ENCODE data around the gene TRUB2. TPM values are rescaled to one million over a fixed set of nuclear protein-coding genes. Genes with fewer than 3 reads are reported as not detected.

TRUB2 gene
- total RNA-seq, 1 experiment from 2014 or later = 34.1 TPM

GRCh38 chr9:128369024-128369706, 46.9 kb upstream of the TRUB2 start:
- no TSS peak for BruUV-seq (replicated peaks)
- Mint-ChIP-seq H3K27ac (ENCODE audit: unreplicated experiment) (no peak overlapping the region), H3K4me1 (ENCODE audit: low read depth, unreplicated experiment) (peaks cover 14% of the 10 kb centered on the region), H3K27me3 (ENCODE audit: insufficient read depth, unreplicated experiment) (no peaks in the 10 kb centered on the region), H3K9me3 (ENCODE audit: unreplicated experiment) (no peaks in the 10 kb centered on the region), H3K36me3 (ENCODE audit: insufficient read depth, unreplicated experiment) (no peaks in the 10 kb centered on the region), H3K4me3 (ENCODE audit: unreplicated experiment) (no peak overlapping the region)
- TF ChIP-seq, protein P1, sequence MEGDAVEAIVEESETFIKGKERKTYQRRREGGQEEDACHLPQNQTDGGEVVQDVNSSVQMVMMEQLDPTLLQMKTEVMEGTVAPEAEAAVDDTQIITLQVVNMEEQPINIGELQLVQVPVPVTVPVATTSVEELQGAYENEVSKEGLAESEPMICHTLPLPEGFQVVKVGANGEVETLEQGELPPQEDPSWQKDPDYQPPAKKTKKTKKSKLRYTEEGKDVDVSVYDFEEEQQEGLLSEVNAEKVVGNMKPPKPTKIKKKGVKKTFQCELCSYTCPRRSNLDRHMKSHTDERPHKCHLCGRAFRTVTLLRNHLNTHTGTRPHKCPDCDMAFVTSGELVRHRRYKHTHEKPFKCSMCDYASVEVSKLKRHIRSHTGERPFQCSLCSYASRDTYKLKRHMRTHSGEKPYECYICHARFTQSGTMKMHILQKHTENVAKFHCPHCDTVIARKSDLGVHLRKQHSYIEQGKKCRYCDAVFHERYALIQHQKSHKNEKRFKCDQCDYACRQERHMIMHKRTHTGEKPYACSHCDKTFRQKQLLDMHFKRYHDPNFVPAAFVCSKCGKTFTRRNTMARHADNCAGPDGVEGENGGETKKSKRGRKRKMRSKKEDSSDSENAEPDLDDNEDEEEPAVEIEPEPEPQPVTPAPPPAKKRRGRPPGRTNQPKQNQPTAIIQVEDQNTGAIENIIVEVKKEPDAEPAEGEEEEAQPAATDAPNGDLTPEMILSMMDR (IDR thresholded peaks at IDR 0.05; ENCODE audit: insufficient read depth in 1 of 2, low read depth in 1 of 2, low read length in 1 of 2, severe bottlenecking in 1 of 2, unreplicated experiment in 1 of 2) = no peak
- H3K27me3 ChIP-seq (replicated peaks; ENCODE audit: control insufficient read depth, insufficient read depth, low read length) = no peaks in the 10 kb centered on the region
- DNase-seq = no peak
- H3K36me3 ChIP-seq (ENCODE audit: control insufficient read depth, insufficient read depth, low read length) = peaks cover 2% of the 10 kb centered on the region; the same call in 1 of the 2 replicates
- peaks cover 12% of the 10 kb centered on the region; the same call in 1 of the 2 replicates for H3K4me1 ChIP-seq
- ChIA-PET POLR2A (no interaction called here), CTCF (no interaction called here)
- intact Hi-C loops (cut with micrococcal nuclease; ENCODE audit: unreplicated experiment) = no loop called here
- no peak overlapping the region for H3K4me3 ChIP-seq (ENCODE audit: low read depth, low read length)
- H3K9me3 ChIP-seq = no peaks in the 10 kb centered on the region

DNA sequence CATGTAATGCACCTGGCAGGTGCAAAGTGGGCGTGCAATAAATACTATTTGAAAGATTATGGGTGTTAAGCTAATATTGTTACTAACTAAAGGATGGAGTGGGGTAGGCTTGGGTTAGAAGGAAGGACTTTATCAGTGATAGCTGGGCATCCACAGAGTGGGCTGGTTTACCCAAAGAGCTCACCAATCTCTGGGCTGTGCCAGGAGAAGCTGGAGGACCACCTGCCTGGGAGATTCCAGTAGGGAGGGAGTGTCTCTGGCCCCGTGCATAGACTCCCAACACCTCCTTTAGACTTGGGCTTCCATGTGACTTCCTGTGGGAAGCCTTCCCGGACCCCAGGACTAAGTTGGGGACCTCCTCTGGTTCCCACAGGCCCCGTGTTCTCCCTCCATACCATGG, 43.3 kb upstream of the TRUB2 start:
- H3K4me3 ChIP-seq (ENCODE audit: low read depth, low read length) = no peak overlapping the region
- ChIA-PET POLR2A (no interaction called here), CTCF (no interaction called here)
- Mint-ChIP-seq H3K36me3 (ENCODE audit: insufficient read depth, unreplicated experiment) (peaks cover 17% of the 10 kb centered on the region), H3K27ac (ENCODE audit: unreplicated experiment) (no peak overlapping the region), H3K9me3 (ENCODE audit: unreplicated experiment) (no peaks in the 10 kb centered on the region), H3K4me3 (ENCODE audit: unreplicated experiment) (no peak overlapping the region), H3K27me3 (ENCODE audit: insufficient read depth, unreplicated experiment) (no peaks in the 10 kb centered on the region), H3K4me1 (ENCODE audit: low read depth, unreplicated experiment) (peaks cover 13% of the 10 kb centered on the region)
- H3K9me3 ChIP-seq = no peaks in the 10 kb centered on the region
- no peaks in the 10 kb centered on the region for H3K27me3 ChIP-seq (replicated peaks; ENCODE audit: control insufficient read depth, insufficient read depth, low read length)
- no peaks in the 10 kb centered on the region for H3K36me3 ChIP-seq (ENCODE audit: control insufficient read depth, insufficient read depth, low read length)
- TF ChIP-seq, protein P1 (IDR thresholded peaks at IDR 0.05; ENCODE audit: insufficient read depth in 1 of 2, low read depth in 1 of 2, low read length in 1 of 2, severe bottlenecking in 1 of 2, unreplicated experiment in 1 of 2) = no peak
- no peak for DNase-seq
- H3K4me1 ChIP-seq = peaks cover 14% of the 10 kb centered on the region; the same call in 1 of the 2 replicates
- intact Hi-C loops (cut with micrococcal nuclease; ENCODE audit: unreplicated experiment) = no loop called here
- BruUV-seq (replicated peaks) = no TSS peak

DNA sequence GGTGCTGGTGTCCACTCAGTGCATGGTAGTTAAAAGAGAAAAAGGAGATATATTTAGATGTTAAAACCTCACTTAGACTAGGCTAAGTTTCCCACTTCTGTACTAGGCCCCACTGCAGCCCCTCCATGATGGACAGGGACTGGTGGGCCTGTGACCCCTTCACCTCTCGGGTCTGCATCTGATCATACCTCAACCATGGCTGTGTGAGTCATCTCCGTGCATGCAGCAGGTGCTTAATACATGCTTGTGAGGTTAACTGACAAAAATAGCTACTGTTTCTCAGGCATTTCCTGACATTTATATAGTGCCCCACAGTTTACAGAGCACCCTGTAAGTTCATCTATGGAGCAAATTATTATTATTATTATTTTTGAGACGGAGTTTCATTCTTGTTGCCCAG, 40.5 kb upstream of the TRUB2 start:
- Mint-ChIP-seq H3K4me3 (ENCODE audit: unreplicated experiment) (no peak overlapping the region), H3K27ac (ENCODE audit: unreplicated experiment) (no peak overlapping the region), H3K4me1 (ENCODE audit: low read depth, unreplicated experiment) (peaks cover 7% of the 10 kb centered on the region), H3K27me3 (ENCODE audit: insufficient read depth, unreplicated experiment) (no peaks in the 10 kb centered on the region), H3K9me3 (ENCODE audit: unreplicated experiment) (no peaks in the 10 kb centered on the region), H3K36me3 (ENCODE audit: insufficient read depth, unreplicated experiment) (peaks cover 17% of the 10 kb centered on the region)
- Histone ChIP-seq H3K4me3 (ENCODE audit: low read depth, low read length) (no peak overlapping the region), H3K9me3 (no peaks in the 10 kb centered on the region), H3K27me3 (replicated peaks; ENCODE audit: control insufficient read depth, insufficient read depth, low read length) (no peaks in the 10 kb centered on the region), H3K4me1 (peaks cover 8% of the 10 kb centered on the region; the same call in 1 of the 2 replicates), H3K36me3 (ENCODE audit: control insufficient read depth, insufficient read depth, low read length) (no peaks in the 10 kb centered on the region)
- DNase-seq = no peak
- TF ChIP-seq, protein P1 (IDR thresholded peaks at IDR 0.05; ENCODE audit: insufficient read depth in 1 of 2, low read depth in 1 of 2, low read length in 1 of 2, severe bottlenecking in 1 of 2, unreplicated experiment in 1 of 2) = no peak
- ChIA-PET POLR2A (interaction anchor here (0.6 to 1.5 kb wide), 3 partner anchors 9 to 103 kb away, joined by 6 to 11 read pairs (median 6); partner anchors contain the start of genes CERCAM and URM1), CTCF (interaction anchor here (0.5 to 2.3 kb wide), 17 partner anchors 8 to 577 kb away, joined by 3 to 31 read pairs (median 5); partner anchors contain the start of genes CDK9, CERCAM, GOLGA2 and SWI5)
- intact Hi-C loops (cut with micrococcal nuclease; ENCODE audit: unreplicated experiment) = loop anchor here (1.0 to 2.0 kb wide), 3 partner anchors 50 to 67 kb away; partner anchors contain the start of gene CERCAM
- BruUV-seq (replicated peaks) = no TSS peak
